ENCODE measurements around the gene CIP2A. TPM values are rescaled to one million over a fixed set of nuclear protein-coding genes. Genes with fewer than 3 reads are reported as not detected.

Gene CIP2A
- total RNA-seq, 1 donor from 2014 or later: 11.3 TPM

DNA sequence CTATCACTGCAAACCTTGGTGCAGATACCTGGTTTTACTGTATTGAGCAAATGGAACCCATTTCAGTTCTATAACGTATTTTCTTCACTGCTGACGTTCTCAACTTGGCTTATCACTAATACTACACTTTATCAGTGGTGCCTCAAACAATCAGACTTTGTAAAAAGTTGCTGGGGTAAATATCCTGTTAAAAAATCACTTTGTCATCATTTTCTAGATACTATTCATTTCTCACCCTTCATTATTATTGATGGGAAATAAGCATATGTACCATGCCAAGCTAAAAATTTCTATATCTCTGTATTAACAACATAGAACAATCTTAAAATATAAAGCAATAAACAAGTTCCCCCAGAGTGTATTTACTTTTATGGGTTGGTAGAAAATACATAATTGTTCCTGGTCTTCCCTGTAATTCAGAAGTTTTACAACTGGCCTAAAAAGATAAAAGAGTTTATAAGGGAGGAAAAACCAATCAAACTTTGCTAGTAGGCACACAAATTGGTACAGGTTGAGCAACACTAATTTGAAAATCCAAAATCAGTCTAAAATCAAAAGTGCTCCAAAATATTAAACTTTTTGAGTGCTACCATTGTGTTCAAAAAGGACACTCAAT, 33.2 kb downstream of the CIP2A start:
- DNase-seq: no peak
- no peak overlapping the region for H3K4me3 Mint-ChIP-seq
- POLR2A ChIA-PET: no interaction called here
- peaks cover 15% of the 10 kb centered on the region for H3K36me3 Mint-ChIP-seq (ENCODE audit: low read depth)
- H3K27me3 Mint-ChIP-seq: no peaks in the 10 kb centered on the region
- no peaks in the 10 kb centered on the region for H3K9me3 Mint-ChIP-seq
- CTCF ChIA-PET: interaction anchor here (5.3 kb wide), 1 partner anchor 65 kb away, joined by 105 read pairs; no protein-coding TSS in a partner anchor
- TF ChIP-seq, protein P1, sequence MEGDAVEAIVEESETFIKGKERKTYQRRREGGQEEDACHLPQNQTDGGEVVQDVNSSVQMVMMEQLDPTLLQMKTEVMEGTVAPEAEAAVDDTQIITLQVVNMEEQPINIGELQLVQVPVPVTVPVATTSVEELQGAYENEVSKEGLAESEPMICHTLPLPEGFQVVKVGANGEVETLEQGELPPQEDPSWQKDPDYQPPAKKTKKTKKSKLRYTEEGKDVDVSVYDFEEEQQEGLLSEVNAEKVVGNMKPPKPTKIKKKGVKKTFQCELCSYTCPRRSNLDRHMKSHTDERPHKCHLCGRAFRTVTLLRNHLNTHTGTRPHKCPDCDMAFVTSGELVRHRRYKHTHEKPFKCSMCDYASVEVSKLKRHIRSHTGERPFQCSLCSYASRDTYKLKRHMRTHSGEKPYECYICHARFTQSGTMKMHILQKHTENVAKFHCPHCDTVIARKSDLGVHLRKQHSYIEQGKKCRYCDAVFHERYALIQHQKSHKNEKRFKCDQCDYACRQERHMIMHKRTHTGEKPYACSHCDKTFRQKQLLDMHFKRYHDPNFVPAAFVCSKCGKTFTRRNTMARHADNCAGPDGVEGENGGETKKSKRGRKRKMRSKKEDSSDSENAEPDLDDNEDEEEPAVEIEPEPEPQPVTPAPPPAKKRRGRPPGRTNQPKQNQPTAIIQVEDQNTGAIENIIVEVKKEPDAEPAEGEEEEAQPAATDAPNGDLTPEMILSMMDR (IDR thresholded peaks at IDR 0.05): no peak
- H3K4me1 Mint-ChIP-seq: peaks cover 8% of the 10 kb centered on the region
- H3K27ac Mint-ChIP-seq: no peak overlapping the region
- ATAC-seq (ENCODE audit: low read depth): no peak
- intact Hi-C loops (cut with micrococcal nuclease): no loop called here

DNA sequence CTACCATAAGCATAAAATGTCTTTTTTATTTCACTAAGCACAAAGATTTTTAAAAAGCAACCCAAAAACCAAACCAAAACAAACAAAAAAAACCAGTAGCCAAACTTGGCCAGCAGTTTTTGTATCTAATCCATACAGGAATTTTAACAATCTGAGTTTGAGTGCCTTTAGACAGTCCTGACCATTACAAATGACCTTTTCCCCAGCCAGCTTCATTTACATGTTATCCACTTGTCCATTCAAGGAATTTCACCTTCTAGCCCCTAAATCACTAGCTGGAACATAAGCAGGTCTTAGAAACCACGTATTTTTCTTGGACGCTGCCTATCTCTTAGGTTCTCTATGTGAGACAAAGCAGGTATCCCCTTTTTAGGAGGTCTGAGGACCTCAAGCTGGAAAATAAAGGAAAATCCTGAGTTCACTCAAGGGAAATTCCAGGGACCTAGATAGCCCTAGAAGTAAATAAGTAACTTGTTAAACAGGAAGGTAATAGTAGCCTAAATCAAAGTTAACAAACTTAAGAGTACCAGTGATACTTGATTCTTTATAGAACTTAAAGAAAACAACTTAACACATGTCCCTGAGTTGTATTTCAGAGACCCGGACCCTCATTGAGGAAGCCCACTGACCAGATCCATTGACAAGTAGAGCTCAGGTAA, 34.2 kb downstream of the CIP2A start:
- ATAC-seq (ENCODE audit: low read depth) (no peak), DNase-seq (no peak)
- ChIA-PET CTCF (interaction anchor here (5.3 kb wide), 1 partner anchor 64 kb away, joined by 105 read pairs; no protein-coding TSS in a partner anchor), POLR2A (no interaction called here)
- TF ChIP-seq, protein P1 (IDR thresholded peaks at IDR 0.05): no peak
- intact Hi-C loops (cut with micrococcal nuclease): loop anchor here (5.0 kb wide), 2 partner anchors 628 to 893 kb away; no protein-coding TSS in a partner anchor
- Mint-ChIP-seq H3K27ac (no peak overlapping the region), H3K27me3 (no peaks in the 10 kb centered on the region), H3K36me3 (ENCODE audit: low read depth) (peaks cover 15% of the 10 kb centered on the region), H3K4me1 (peaks cover 8% of the 10 kb centered on the region), H3K9me3 (no peaks in the 10 kb centered on the region), H3K4me3 (no peak overlapping the region)

DNA sequence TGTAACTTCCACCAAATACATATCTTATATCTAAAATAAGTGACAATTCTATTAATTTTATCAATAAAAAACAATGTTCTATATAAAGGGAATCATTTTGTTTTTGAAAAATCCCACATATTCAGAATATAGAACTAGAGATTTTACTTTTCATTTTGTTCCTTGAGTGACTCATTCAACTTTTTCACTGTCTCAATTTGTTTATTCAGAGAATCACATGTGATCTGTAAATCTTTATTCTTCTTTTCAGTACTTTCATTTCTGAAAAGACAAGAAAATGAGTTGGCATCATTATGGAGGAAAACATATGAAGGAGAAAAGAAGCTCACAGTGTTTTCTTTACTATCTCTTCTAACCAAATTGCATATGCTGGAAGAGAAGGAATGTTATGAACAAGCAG, 35.0 kb downstream of the CIP2A start:
- Mint-ChIP-seq H3K4me1 (peaks cover 8% of the 10 kb centered on the region), H3K9me3 (no peaks in the 10 kb centered on the region), H3K36me3 (ENCODE audit: low read depth) (peaks cover 13% of the 10 kb centered on the region), H3K27ac (no peak overlapping the region), H3K4me3 (no peak overlapping the region), H3K27me3 (no peaks in the 10 kb centered on the region)
- CTCF ChIA-PET: interaction anchor here (5.3 kb wide), 1 partner anchor 63 kb away, joined by 105 read pairs; no protein-coding TSS in a partner anchor
- intact Hi-C loops (cut with micrococcal nuclease): loop anchor here (5.0 kb wide), 2 partner anchors 627 to 892 kb away; no protein-coding TSS in a partner anchor
- POLR2A ChIA-PET: no interaction called here
- TF ChIP-seq, protein P1 (IDR thresholded peaks at IDR 0.05): no peak
- DNase-seq (no peak), ATAC-seq (ENCODE audit: low read depth) (no peak)

DNA sequence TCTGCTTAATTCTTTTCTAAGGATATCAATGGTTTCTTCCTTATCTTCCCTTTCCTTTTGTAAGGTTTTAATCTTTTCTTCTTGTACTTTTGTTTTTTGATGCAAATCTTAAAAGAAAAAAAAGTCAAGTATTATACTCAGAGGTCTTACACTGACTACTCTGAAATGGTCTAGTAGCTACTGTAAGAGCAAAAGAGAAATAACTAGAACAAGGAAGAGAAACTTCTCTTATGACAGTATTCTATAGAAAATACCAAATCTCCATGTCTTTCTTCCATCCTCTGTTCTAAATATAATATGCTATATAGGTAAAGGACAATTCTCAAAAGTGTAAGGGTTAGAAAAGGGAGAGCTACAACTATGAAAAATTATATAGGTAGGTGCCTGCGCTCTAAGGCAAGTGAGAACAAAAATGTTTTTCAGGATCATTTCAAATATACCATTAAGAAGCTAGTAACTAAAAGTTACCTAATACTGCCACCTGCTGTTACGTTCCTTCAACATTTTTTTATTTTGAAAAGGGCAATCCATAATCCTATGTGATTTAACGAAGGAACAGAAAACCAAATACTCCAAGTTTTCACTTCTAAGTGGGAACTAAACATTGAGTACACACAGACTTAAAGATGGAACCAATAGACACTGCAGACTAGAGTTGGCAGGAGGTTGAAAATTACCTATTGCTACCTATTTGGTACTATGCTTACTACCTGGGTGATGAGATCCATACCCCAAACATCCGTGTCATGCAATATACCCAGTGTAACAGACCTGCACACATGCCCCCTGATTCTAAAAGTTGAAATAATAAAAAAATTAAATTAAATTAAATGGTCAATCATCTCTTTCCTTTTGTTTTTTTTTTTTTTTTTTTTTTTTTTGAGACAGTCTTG, 36.7 kb downstream of the CIP2A start:
- CTCF ChIA-PET: interaction anchor here (0.8 to 5.3 kb wide), 17 partner anchors 18 to 1317 kb away, joined by 3 to 105 read pairs (median 3); no protein-coding TSS in a partner anchor
- POLR2A ChIA-PET: interaction anchor here (1.0 to 1.3 kb wide), 2 partner anchors 37 to 63 kb away, joined by 3 to 4 read pairs; partner anchors contain the start of genes CIP2A and DZIP3
- H3K4me3 Mint-ChIP-seq: peak overlapping the region; percentile 26

More for the DNA sequence above, 36.7 kb downstream of the CIP2A start:
- Mint-ChIP-seq H3K27ac (peak overlapping the region; percentile 77), H3K36me3 (ENCODE audit: low read depth) (peaks cover 7% of the 10 kb centered on the region), H3K9me3 (no peaks in the 10 kb centered on the region), H3K27me3 (no peaks in the 10 kb centered on the region), H3K4me1 (peaks cover 8% of the 10 kb centered on the region)
- ATAC-seq (ENCODE audit: low read depth) (peak; percentile 34), DNase-seq (no peak)
- TF ChIP-seq, protein P1 (IDR thresholded peaks at IDR 0.05): no peak
- intact Hi-C loops (cut with micrococcal nuclease): loop anchor here (1.0 to 5.0 kb wide), 6 partner anchors 63 to 1316 kb away; no protein-coding TSS in a partner anchor

All from activated B cell treated with CpG ODN at 0.5 μM for 24 hours (primary cell).